HL-60 (cell line): ENCODE results near the gene AHDC1.

Experiments
- DNase-seq, 2 experiments: peaks; one replicate each; pipeline ENCODE4 v3.0.0-alpha.2; 2010 to 2020; ENCODE audit warnings: low read depth in 1 of 2, low spot score in 1 of 2
- H3K27ac ChIP-seq: fragments of 250-450 bp; sonication (Bioruptor Pico); replicated peaks from 2 replicates; pipeline ENCODE4 v1.5.1; 2020; ENCODE audit warnings: mild to moderate bottlenecking, moderate library complexity
- H3K27me3 ChIP-seq: fragments of 250-450 bp; sonication (Bioruptor Pico); 2 replicates; pipeline ENCODE4 v1.5.1; 2021; ENCODE audit warnings: mild to moderate bottlenecking, moderate library complexity; ENCODE audit not compliant: insufficient read depth, poor library complexity, severe bottlenecking
- H3K4me3 ChIP-seq: replicated peaks from 2 replicates; pipeline ENCODE4 v1.5.1; 2011; ENCODE audit warnings: mild to moderate bottlenecking, control low read depth, low read length; ENCODE audit not compliant: insufficient read depth
- GABPA ChIP-seq: IDR thresholded peaks from 2 replicates; pipeline ENCODE4 v1.6.1; 2012; ENCODE audit warnings: low read depth
- POLR2AphosphoS5 ChIP-seq: IDR thresholded peaks from 2 replicates; pipeline ENCODE4 v1.6.1; 2012; ENCODE audit warnings: low read depth
- SPI1 ChIP-seq: IDR thresholded peaks from 2 replicates; pipeline ENCODE4 v1.6.1; 2012; ENCODE audit warnings: low read depth, mild to moderate bottlenecking, borderline replicate concordance
- TF ChIP-seq, protein P1 (sequence below): IDR thresholded peaks from one replicate; pipeline ENCODE4 v1.5.1; 2011; ENCODE audit warnings: low read length, control low read depth, inconsistent platforms; ENCODE audit not compliant: insufficient read depth
- TF ChIP-seq, protein P2 (sequence below): IDR thresholded peaks from 2 replicates; pipeline ENCODE4 v1.6.1; 2012; ENCODE audit warnings: low read depth; ENCODE audit not compliant: insufficient replicate concordance

The AHDC1 gene

DNA sequence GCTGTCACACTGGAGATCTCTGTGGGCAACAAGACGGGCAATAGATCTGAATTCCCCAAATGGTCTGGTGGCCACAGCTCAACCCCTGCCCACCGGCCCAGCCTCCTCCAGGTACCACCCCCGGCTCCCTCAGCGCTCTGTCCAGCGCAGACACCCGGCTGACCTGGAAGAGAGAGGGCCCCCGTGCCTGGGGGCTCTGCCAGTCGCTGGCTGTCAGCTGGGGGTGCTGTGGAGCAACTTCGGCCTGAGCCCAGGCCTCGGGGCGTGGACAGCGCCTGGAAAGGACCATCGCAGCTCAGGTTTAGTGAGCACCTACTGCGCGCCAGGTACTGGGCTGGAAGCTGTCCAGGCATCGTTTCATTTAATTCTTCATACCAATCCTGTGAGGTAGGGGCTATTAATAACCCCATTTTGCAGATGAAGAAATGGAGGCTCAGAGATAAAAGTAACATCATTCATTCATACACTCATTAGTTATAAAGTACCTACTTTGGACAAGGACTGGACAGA is 51.0 kb downstream of the AHDC1 start:
- DNase-seq = no peak
- H3K4me3 ChIP-seq = no peak overlapping the region
- no peak overlapping the region for H3K27ac ChIP-seq
- no peak for TF ChIP-seq SPI1
- TF ChIP-seq, protein P1, sequence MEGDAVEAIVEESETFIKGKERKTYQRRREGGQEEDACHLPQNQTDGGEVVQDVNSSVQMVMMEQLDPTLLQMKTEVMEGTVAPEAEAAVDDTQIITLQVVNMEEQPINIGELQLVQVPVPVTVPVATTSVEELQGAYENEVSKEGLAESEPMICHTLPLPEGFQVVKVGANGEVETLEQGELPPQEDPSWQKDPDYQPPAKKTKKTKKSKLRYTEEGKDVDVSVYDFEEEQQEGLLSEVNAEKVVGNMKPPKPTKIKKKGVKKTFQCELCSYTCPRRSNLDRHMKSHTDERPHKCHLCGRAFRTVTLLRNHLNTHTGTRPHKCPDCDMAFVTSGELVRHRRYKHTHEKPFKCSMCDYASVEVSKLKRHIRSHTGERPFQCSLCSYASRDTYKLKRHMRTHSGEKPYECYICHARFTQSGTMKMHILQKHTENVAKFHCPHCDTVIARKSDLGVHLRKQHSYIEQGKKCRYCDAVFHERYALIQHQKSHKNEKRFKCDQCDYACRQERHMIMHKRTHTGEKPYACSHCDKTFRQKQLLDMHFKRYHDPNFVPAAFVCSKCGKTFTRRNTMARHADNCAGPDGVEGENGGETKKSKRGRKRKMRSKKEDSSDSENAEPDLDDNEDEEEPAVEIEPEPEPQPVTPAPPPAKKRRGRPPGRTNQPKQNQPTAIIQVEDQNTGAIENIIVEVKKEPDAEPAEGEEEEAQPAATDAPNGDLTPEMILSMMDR = no peak
- no peaks in the 10 kb centered on the region for H3K27me3 ChIP-seq

DNA sequence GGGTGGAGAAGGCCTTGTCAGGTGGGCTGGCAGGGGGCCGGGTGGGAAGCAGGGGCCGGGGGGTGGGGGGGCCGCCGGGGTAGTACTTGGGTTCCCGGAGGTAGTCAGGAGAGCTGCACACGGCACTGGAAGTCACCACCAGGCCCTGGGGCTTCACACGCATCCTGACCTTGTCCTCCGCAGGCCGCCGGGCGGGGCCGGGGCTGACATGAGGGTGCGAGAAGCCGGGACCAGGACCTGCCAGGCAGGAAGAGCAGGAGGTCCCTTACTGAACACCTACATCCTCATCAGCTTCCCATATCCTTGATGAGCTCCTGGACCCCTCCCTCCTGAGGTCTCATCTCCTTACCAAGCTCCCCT is 52.0 kb downstream of the AHDC1 start:
- H3K27ac ChIP-seq = no peak overlapping the region
- TF ChIP-seq, protein P2, sequence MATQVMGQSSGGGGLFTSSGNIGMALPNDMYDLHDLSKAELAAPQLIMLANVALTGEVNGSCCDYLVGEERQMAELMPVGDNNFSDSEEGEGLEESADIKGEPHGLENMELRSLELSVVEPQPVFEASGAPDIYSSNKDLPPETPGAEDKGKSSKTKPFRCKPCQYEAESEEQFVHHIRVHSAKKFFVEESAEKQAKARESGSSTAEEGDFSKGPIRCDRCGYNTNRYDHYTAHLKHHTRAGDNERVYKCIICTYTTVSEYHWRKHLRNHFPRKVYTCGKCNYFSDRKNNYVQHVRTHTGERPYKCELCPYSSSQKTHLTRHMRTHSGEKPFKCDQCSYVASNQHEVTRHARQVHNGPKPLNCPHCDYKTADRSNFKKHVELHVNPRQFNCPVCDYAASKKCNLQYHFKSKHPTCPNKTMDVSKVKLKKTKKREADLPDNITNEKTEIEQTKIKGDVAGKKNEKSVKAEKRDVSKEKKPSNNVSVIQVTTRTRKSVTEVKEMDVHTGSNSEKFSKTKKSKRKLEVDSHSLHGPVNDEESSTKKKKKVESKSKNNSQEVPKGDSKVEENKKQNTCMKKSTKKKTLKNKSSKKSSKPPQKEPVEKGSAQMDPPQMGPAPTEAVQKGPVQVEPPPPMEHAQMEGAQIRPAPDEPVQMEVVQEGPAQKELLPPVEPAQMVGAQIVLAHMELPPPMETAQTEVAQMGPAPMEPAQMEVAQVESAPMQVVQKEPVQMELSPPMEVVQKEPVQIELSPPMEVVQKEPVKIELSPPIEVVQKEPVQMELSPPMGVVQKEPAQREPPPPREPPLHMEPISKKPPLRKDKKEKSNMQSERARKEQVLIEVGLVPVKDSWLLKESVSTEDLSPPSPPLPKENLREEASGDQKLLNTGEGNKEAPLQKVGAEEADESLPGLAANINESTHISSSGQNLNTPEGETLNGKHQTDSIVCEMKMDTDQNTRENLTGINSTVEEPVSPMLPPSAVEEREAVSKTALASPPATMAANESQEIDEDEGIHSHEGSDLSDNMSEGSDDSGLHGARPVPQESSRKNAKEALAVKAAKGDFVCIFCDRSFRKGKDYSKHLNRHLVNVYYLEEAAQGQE = no peak
- no peak for TF ChIP-seq SPI1
- TF ChIP-seq, protein P1 = no peak
- no peaks in the 10 kb centered on the region for H3K27me3 ChIP-seq
- no peak overlapping the region for H3K4me3 ChIP-seq
- DNase-seq = no peak

DNA sequence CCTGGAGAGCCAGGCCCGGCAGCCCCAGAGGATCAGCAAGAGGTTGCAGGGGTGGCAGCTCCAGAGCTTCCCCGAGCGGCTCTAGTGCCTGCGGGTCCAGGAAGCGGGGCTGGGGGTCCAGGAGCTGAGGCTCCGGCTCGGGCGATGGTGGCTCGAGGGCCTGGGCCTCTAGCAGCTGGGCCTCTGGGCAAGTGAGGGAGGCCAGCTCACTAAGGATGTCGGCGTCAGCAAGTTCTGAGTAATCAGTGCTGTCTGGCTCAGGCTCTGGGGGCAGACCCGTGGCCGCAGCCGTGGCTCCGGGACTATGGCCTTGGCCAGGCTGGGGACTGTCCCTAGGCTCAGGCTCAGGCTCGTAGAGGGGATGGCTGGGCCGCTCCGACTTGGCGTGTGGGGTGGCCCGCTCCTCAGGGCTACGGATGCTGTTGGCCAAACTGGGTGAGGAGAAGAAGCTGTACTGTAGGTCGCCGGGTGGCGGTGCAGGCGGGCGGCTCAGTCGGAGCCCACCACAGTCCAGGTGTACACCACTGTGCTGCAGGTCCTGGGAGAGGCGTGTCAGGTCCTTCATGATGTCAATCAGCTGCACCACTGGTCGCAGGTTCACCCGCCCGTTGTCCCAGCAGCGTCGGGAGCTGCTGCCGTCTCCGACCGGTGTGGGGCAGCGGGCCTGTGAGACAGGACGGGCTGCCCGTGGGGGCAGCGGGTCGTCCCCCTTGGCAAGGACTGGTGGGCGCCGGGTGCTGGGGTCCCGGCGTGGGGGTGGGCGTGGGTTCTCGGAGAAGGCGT is 52.6 kb downstream of the AHDC1 start:
- TF ChIP-seq, protein P2 = no peak
- Histone ChIP-seq H3K4me3 (no peak overlapping the region), H3K27me3 (no peaks in the 10 kb centered on the region), H3K27ac (no peak overlapping the region)
- no peak for DNase-seq

DNA sequence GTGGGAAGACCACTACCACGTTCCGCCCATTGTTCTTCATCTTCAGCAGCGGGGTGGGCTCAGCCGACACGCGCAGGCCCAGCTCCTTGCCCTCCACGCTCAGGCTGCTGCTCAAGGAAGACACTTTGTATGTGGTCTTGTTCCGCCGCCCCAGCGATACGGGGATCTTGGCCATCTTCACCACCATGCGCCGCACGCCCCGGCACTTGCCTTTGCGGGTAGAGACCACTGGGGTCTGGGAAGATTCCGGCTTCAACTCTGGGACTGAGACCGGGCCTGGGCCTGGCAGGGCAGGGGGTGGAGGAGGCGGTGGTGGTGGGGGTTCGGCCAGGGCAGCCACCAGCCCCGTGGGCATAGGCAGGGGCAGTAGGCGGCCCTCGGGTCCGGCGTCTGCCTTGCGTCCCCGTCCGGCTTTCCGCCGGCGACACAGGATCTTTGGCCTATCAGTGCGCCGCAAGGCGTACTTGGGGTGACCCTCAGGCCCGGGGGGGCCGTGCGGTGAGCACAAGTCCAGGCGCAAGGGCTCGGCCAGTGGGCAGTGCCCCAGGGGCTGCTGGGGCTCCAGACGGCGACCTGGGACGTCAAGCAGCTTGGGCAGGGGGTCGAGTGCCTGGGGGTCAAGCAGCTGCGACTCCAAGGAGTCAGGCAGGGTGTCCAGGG is 53.3 kb downstream of the AHDC1 start:
- no peaks in the 10 kb centered on the region for H3K27me3 ChIP-seq
- no peak overlapping the region for H3K27ac ChIP-seq
- no peak for DNase-seq
- H3K4me3 ChIP-seq = no peak overlapping the region
- TF ChIP-seq, protein P1 = no peak
- TF ChIP-seq SPI1 (no peak), POLR2AphosphoS5 (no peak), GABPA (no peak)
- TF ChIP-seq, protein P2 = no peak
